GM21786 (cell line): ENCODE measurements around the gene MAFB.

ENCODE experiments used
- ATAC-seq: cut with Tn5 transposase; IDR thresholded peaks from one replicate; pipeline ENCODE4 v1.9.1; 2021; ENCODE audit not compliant: unreplicated experiment

Gene MAFB

GRCh38 chr20:40682104-40682981, 6.7 kb downstream of the MAFB start:
- no peak for ATAC-seq

GRCh38 chr20:40681684-40682083, 7.4 kb downstream of the MAFB start:
- no peak for ATAC-seq

GRCh38 chr20:40681165-40681564, 7.9 kb downstream of the MAFB start:
- no peak for ATAC-seq

GRCh38 chr20:40680161-40680959, 8.7 kb downstream of the MAFB start:
- peak; percentile 80 for ATAC-seq

- ATAC-seq, result no peak
Measured at GRCh38 chr20:40679184-40679583, 9.9 kb downstream of the MAFB start.

- no peak for ATAC-seq
Measured at GRCh38 chr20:40678286-40678875, 10.7 kb downstream of the MAFB start.

GRCh38 chr20:40677343-40677924, 11.6 kb downstream of the MAFB start:
- no peak for ATAC-seq

- no peak for ATAC-seq
Measured at GRCh38 chr20:40676491-40677269, 12.4 kb downstream of the MAFB start.

- no peak for ATAC-seq
Measured at GRCh38 chr20:40675599-40676221, 13.3 kb downstream of the MAFB start.

- ATAC-seq, result no peak
Measured at GRCh38 chr20:40673442-40673841, 15.6 kb downstream of the MAFB start.

- ATAC-seq, result no peak
Measured at GRCh38 chr20:40672095-40672494, 16.9 kb downstream of the MAFB start.

GRCh38 chr20:40670253-40670652, 18.8 kb downstream of the MAFB start:
- ATAC-seq, result no peak

GRCh38 chr20:40669692-40670091, 19.3 kb downstream of the MAFB start:
- ATAC-seq, result no peak

GRCh38 chr20:40668449-40669228, 20.4 kb downstream of the MAFB start:
- no peak for ATAC-seq

- no peak for ATAC-seq
Measured at GRCh38 chr20:40667503-40667902, 21.5 kb downstream of the MAFB start.

GRCh38 chr20:40666336-40666735, 22.7 kb downstream of the MAFB start:
- no peak for ATAC-seq

- ATAC-seq, result no peak
Measured at GRCh38 chr20:40664891-40665290, 24.1 kb downstream of the MAFB start.

- ATAC-seq, result no peak
Measured at GRCh38 chr20:40663991-40664880, 24.8 kb downstream of the MAFB start.
